ENCODE measurements around the gene GPR42. TPM values are rescaled to one million over a fixed set of nuclear protein-coding genes. Genes with fewer than 3 reads are reported as not detected.
"Not testable (repeated sequence)": the region's sequence is repeated elsewhere in the genome, so short reads cannot be mapped to it uniquely, and the experiment has no call there.

Gene GPR42
- total RNA-seq, 1 donor from 2014 or later = not detected

DNA sequence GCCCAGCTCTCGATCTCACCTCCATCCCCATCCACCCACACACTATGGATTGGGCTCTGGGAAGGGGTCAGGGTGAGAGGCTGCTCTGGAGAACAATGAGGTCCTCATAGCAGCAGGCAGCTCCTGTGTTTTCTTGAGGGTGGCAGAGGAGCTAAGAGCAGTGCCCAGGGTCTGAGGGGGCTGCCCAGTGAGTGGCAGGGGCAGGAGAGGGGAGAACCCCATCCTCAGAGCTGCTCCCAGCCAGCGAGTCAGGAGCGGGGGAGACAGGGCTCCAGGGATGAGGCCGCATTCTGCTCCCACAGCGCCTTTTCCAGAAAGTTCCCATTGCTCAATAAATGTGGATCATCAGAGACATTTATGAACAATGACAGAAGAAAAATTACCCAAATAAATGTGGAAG is 10.8 kb upstream of the GPR42 start:
- intact Hi-C loops (cut with DNase I); DNase-seq (ENCODE audit: low spot score): not testable (repeated sequence)

- no peak for DNase-seq (ENCODE audit: low spot score)
- intact Hi-C loops (cut with DNase I) = no loop called here
Measured at GRCh38 chr19:35360880-35361420, 9.9 kb upstream of the GPR42 start.

GRCh38 chr19:35362261-35363000 is 8.4 kb upstream of the GPR42 start:
- no peak for DNase-seq (ENCODE audit: low spot score)
- intact Hi-C loops (cut with DNase I) = no loop called here

DNA sequence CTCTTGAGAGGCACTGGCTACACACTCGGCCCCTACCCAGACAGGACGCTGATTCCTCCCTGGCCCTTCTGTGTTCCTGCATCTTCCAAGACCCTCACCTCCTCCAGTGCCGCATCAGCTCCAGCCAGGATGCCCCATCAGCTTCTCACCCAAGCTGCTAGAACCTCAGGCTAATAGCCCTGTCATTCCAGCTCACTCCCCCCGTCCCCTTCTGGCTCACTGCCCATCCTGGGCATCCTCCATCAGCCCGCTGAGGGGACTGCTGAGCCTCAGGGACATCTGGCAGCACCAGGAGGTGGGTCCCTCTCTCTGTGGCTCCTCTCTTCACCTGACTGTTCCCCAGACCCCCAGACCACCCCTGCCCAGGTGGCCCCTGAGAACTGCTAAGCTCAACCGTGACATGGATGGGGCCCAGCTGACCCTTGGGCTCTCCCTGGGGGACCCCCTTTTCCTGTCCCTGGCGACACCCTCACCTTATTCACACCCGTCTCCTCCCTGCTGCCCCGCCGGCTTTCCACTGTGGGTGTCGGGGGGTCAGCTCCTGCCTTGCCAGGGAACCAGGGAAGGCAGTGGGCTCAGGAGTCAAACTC is 7.8 kb upstream of the GPR42 start:
- DNase-seq (ENCODE audit: low spot score) = no peak
- intact Hi-C loops (cut with DNase I) = no loop called here

GRCh38 chr19:35363711-35364425 is 7.0 kb upstream of the GPR42 start:
- DNase-seq (ENCODE audit: low spot score) = no peak

GRCh38 chr19:35365303-35365702 is 5.6 kb upstream of the GPR42 start:
- intact Hi-C loops (cut with DNase I) = no loop called here

More at GRCh38 chr19:35363711-35364425, 7.0 kb upstream of the GPR42 start:
- intact Hi-C loops (cut with DNase I) = no loop called here

GRCh38 chr19:35368378-35368777 is 2.5 kb upstream of the GPR42 start:
- DNase-seq (ENCODE audit: low spot score) = no peak

More at GRCh38 chr19:35365303-35365702, 5.6 kb upstream of the GPR42 start:
- no peak for DNase-seq (ENCODE audit: low spot score)

GRCh38 chr19:35369522-35369921 is 1.3 kb upstream of the GPR42 start:
- intact Hi-C loops (cut with DNase I) = no loop called here
- DNase-seq (ENCODE audit: low spot score) = no peak

More at GRCh38 chr19:35368378-35368777, 2.5 kb upstream of the GPR42 start:
- intact Hi-C loops (cut with DNase I) = no loop called here

GRCh38 chr19:35373492-35373891 is 2.6 kb downstream of the GPR42 start:
- DNase-seq (ENCODE audit: low spot score) = no peak
- intact Hi-C loops (cut with DNase I) = no loop called here

DNA sequence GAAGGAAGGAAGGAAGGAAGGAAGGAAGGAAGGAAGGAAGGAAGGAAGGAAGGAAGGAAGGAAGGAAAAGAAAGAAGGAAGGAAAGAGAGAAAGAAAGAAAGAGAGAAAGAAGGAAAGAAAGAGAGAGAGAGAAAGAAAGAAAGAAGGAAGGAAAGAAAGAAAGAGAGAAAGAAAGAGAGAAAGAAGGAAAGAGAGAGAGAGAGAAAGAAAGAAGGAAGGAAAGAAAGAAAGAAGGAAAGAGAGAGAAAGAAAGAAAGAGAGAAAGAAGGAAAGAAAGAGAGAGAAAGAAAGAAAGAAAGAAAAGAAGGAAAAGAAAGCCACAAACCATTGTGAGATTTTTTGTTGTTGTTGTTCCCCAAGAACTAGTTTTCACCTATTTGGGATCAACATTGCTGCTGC is 3.2 kb downstream of the GPR42 start:
- intact Hi-C loops (cut with DNase I); DNase-seq (ENCODE audit: low spot score): not testable (repeated sequence)

GRCh38 chr19:35375505-35376307 is 4.8 kb downstream of the GPR42 start:
- intact Hi-C loops (cut with DNase I) = no loop called here

DNA sequence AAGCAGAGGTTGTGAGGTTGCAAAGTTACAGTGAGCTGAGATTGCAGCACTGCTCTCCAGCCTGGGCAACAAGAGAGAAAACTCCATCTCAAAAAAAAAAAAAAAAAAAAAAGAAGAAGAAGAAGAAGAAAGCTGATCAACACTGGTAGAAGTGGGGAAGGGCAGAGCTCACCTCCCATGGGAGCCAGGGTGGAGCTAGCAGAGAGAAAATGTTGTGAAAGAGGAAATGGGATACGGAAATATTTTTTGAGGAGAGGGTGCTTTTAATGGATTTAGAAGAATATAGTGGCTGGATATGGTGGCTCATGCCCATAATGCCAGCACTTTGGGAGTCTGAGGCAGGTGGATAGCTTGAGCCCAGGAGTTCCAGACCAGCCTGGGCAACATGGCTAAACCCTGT is 6.8 kb downstream of the GPR42 start:
- intact Hi-C loops (cut with DNase I) = no loop called here
- DNase-seq (ENCODE audit: low spot score) = no peak

More at GRCh38 chr19:35375505-35376307, 4.8 kb downstream of the GPR42 start:
- DNase-seq (ENCODE audit: low spot score) = no peak

- intact Hi-C loops (cut with DNase I) = no loop called here
- no peak for DNase-seq (ENCODE audit: low spot score)
Measured at GRCh38 chr19:35378356-35378755, 7.5 kb downstream of the GPR42 start.

GRCh38 chr19:35379545-35379944 is 8.7 kb downstream of the GPR42 start:
- DNase-seq (ENCODE audit: low spot score); intact Hi-C loops (cut with DNase I): not testable (repeated sequence)

DNA sequence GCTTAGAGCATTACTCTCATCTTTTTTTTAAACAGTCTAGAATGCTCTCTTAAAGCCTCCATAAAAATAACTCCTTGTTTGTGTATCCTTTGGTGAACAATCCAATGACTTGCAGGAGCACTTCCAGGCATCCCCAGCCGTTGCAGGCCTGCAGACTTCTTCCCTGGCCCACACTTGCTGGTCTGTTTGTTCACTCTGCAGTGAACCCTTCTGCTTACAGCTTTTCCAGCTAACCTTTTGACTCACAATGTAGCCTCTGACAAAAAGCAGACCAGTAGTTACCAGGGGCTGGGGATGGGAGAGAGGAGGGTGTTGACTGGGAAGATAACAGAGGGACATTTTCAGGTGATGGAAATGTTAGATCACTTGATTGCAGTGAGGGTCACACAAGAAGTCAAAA is 9.1 kb downstream of the GPR42 start:
- no peak for DNase-seq (ENCODE audit: low spot score)
- intact Hi-C loops (cut with DNase I) = no loop called here

DNA sequence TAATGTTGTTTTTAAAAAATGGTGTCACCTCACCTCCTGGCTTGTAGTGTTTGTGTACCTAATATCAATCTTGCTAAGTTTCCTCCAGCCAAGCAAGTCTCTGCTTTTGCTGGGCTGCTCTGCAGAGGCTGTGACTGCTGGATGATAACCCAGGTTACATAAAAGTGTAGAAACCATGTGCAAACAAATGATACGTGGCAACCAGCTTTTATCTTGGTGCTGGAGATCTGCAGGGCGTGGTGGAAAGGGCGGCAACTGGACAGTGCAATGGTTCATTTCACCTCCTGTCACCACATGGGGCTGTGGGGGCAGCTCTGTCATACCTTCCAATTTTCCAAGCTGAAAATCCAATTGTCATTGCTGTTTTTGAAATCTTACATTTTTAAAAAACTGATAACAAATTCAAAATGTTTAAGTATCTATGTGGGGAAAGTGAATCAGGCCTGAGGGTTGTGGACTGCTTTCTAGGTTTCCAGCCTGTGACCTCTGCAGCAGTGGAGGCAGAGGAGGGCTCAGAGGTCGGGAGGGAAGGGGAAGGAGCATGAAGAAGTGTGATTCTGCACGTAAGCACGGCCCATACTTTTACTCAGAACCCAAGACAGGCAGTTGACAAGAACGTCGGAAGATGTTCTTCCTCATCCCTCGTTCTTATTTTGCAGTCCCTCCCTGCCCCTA is 9.7 kb downstream of the GPR42 start:
- intact Hi-C loops (cut with DNase I) = no loop called here
- DNase-seq (ENCODE audit: low spot score) = no peak

GRCh38 chr19:35381318-35381717 is 10.4 kb downstream of the GPR42 start:
- intact Hi-C loops (cut with DNase I) = no loop called here
- no peak for DNase-seq (ENCODE audit: low spot score)

GRCh38 chr19:35381926-35382325 is 11.1 kb downstream of the GPR42 start:
- intact Hi-C loops (cut with DNase I) = no loop called here
- no peak for DNase-seq (ENCODE audit: low spot score)

GRCh38 chr19:35383536-35383935 is 12.7 kb downstream of the GPR42 start:
- intact Hi-C loops (cut with DNase I) = no loop called here

More at GRCh38 chr19:35383536-35383935, 12.7 kb downstream of the GPR42 start:
- no peak for DNase-seq (ENCODE audit: low spot score)
